Ovary (tissue), 3 donors: Measurements from ENCODE around the gene PLXDC2.

Experiments used
- EP300 ChIP-seq: sonication (generic); formaldehyde crosslinking; IDR thresholded peaks from one replicate; pipeline ENCODE4 v1.6.1; 2017; ENCODE audit warnings: antibody characterized with exemption
- POLR2A ChIP-seq: fragments of 450-650 bp; IDR thresholded peaks from one replicate; pipeline ENCODE4 v1.6.1; 2017; ENCODE audit warnings: antibody characterized with exemption, mild to moderate bottlenecking, moderate library complexity
- TF ChIP-seq, protein P1 (sequence below), 3 donors: fragments of 450-650 bp in 2 of 3; fragments of 200-600 bp in 1 of 3; IDR thresholded peaks; one replicate each; pipeline versions ENCODE4 v1.5.1 to v1.8.0; 2016 to 2022; ENCODE audit warnings: antibody characterized with exemption in 3 of 3, mild to moderate bottlenecking in 1 of 3
- donor health status: DM: no; HTN: no; CAD: no.

DNA sequence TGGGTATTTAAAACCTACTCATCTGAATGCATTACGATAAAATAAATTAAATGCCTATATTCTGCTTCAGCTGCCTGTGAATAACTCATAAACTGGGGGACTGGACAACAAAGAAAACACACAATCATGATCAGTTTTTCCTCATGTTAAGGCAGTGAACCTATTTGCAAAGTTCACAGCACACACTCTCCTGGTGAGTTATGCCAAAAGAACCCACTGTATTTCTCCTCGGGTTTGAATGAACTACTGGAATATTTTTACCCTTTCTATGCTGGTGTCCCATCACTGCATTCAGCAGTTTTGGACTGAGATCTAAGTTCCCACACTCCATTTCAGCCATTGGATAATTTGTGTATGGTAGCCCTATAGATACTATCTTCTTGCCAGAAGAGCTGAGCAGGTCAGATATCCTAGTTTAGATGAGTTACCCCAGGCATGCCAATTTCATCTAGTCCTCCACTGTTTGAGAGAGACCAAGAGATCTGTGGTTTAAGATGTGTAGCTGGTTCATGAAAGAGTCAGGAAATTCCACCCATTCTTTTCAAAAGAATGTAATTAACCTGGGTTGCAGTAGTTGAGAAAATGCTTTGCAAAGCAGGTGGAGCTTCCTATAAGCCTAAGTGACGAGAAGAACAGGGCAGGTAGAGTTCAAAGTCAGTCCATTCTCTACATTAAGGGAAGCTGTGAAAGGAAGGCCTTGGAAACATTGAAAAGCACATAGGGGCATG, 101.7 kb downstream of the PLXDC2 start:
- TF ChIP-seq EP300, result no peak
- TF ChIP-seq, protein P1, sequence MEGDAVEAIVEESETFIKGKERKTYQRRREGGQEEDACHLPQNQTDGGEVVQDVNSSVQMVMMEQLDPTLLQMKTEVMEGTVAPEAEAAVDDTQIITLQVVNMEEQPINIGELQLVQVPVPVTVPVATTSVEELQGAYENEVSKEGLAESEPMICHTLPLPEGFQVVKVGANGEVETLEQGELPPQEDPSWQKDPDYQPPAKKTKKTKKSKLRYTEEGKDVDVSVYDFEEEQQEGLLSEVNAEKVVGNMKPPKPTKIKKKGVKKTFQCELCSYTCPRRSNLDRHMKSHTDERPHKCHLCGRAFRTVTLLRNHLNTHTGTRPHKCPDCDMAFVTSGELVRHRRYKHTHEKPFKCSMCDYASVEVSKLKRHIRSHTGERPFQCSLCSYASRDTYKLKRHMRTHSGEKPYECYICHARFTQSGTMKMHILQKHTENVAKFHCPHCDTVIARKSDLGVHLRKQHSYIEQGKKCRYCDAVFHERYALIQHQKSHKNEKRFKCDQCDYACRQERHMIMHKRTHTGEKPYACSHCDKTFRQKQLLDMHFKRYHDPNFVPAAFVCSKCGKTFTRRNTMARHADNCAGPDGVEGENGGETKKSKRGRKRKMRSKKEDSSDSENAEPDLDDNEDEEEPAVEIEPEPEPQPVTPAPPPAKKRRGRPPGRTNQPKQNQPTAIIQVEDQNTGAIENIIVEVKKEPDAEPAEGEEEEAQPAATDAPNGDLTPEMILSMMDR (IDR thresholded peaks at IDR 0.05), result no peak
- TF ChIP-seq POLR2A, result no peak
